GM12873 (cell line): ENCODE data around the gene UQCC2.

Experiments used
- TF ChIP-seq, protein P1 (sequence below): IDR thresholded peaks from 2 replicates; pipeline ENCODE4 v1.5.1; 2012; ENCODE audit warnings: low read depth, mild to moderate bottlenecking, moderate library complexity, low read length, control low read depth; ENCODE audit not compliant: insufficient read depth; ENCODE audit errors: missing control alignments

Gene UQCC2

DNA sequence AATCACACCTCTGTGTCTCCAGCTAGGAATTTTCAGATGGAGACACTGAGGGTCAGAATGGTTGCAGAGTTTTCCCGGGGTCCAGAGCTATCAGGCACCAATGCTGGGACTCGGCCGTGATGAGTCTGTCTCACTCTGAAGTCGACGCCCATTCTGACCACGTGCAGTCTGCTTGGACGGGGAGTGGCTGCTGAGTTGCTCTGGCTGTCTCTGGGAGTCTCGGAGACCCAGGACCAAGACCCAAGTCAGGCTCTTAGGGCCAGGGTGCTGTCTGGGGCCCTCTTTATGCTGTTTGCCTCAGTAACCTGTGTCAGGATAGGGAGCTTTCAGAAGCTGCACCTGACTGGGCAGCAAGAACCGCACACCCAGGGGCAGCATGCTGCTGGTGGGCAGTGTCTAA lies 30.6 kb upstream of the UQCC2 start:
- TF ChIP-seq, protein P1, sequence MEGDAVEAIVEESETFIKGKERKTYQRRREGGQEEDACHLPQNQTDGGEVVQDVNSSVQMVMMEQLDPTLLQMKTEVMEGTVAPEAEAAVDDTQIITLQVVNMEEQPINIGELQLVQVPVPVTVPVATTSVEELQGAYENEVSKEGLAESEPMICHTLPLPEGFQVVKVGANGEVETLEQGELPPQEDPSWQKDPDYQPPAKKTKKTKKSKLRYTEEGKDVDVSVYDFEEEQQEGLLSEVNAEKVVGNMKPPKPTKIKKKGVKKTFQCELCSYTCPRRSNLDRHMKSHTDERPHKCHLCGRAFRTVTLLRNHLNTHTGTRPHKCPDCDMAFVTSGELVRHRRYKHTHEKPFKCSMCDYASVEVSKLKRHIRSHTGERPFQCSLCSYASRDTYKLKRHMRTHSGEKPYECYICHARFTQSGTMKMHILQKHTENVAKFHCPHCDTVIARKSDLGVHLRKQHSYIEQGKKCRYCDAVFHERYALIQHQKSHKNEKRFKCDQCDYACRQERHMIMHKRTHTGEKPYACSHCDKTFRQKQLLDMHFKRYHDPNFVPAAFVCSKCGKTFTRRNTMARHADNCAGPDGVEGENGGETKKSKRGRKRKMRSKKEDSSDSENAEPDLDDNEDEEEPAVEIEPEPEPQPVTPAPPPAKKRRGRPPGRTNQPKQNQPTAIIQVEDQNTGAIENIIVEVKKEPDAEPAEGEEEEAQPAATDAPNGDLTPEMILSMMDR, result no peak

DNA sequence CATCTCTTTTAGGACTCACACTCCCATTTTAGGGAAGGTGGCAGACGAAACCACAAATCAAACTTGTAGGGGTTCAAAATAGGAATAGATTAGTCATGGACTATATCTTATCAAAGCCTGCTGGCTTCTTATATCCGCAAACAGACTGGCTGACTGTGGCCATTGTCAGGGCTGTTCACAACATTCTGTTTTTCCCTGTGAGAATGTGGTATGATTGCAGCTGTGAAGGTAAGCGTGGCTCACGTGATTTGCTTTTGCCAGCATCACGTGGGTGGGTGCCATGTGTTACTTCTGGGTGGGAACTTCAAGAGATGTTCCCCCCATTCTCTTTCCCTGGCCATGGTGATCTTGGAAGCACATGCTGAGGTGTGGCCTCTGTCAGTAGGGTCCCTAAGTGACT lies 29.3 kb upstream of the UQCC2 start:
- TF ChIP-seq, protein P1, result no peak

DNA sequence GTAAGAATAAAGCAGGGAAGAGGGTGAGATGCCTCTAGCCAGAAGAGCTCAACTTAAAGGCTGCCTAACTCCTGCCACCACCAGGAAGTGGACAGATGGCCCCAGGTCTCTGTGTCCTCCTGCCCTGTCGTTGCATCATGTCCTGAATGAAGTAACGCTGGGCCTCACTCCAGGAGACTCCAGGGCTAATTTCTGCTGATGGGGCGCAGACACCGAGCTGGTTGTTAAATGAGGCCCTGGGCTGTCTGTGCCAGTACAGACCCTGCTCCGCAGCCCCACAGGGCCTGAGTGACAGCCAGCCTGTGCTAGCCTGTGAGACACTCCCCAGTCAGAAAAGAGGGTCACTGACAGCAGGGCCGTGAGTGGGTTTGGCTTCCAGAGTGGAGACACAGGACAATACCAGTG lies 28.7 kb upstream of the UQCC2 start:
- TF ChIP-seq, protein P1, result no peak

DNA sequence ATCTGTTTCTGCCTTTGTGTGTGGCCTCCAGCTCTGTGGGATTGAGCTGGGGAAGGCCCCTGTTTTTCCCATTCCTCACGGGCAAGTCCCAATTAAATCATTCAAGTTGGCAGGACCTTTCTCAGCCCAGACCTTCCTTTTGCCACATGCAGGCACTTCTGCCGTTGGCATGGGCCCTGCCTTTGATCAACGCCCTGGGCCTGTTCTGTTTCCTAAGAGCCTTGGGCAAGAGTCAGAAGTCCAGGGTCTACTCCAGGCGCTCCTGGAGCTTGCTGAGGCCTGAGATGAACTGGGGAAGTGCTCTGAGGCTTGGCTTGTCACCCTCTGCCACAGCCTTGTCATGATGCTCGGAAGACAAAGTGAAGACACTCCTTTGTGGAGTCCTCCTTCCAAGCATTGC lies 28.1 kb upstream of the UQCC2 start:
- TF ChIP-seq, protein P1, result no peak

DNA sequence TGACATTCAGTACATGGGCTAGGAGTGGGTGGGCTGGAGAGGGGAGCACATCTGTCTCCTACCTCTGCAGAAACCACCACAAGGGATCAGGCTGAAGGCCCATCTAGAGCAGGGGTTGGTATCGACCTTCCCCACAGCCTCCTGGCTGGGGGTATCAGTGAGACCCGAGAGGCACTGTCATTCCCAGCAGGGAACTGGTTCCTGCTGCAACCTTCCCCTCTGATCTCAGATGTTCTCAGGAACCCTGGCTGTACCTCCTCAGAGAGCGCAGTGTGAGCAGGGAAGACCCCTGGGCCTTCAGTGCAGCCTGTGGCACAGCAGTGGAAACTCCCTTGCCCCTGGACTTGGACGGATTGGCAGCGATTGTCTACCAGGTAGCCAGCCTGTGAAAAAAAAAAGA lies 27.4 kb upstream of the UQCC2 start:
- TF ChIP-seq, protein P1, result no peak

DNA sequence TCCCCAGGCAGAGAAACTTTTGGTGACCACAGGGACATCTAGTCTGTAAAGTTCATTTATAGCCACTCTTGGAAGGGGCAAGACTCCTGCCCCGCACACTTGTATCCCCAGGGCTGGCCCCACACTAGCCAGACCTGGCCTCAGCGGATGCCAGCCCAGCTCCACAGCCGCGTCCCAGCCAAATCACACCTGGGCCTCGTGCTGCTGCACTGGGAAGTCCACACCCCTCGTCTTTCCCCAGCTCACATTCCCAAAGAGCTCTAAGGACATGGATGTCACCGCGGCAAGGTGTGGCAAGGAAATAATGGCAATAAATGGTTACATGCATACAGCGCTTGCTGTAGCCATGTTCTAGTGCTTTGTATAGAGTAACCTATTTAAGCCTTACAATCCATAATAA lies 26.7 kb upstream of the UQCC2 start:
- TF ChIP-seq, protein P1, result no peak

DNA sequence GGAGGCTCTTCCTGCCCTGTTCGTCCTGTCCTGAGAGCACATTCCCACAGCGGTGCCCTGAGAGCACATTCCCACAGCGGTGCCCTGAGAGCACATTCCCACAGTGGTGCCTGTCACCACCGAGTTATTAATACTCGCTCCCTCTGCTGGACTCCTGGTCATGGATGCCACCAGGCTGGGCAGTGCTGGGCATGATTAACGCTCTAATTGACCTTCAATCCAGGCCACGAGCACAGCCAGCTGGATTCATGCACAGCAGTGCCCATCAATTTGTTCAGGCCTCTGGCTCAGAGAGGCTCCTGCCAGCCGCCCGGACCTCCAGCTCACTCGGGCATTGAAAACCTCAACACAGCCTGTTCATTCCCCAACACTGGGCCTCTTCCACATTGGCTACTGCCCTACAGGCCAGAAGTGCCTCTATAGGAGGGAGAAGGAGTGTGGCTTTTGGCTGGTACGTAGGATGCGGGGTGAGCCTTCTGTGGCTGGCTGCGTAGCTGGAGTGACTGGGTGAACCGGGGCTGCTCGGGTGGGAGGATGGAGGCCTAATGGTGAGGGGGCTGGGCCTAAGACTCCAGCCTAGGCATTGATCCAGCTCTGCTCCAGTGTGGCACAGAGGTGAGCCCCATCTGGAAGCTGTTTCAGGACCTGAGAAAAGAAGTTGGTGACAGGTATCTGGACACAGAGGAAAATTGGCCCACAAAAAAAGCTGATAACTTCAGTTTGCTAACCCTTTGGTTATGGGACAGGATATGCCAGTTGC lies 25.9 kb upstream of the UQCC2 start:
- TF ChIP-seq, protein P1, result no peak
